GM18858 (cell line): ENCODE data around the gene ABCB4.

Experiments
- ATAC-seq: cut with Tn5 transposase; IDR thresholded peaks from one replicate; pipeline ENCODE4 v1.9.1; 2021; ENCODE audit not compliant: unreplicated experiment

ABCB4 gene

GRCh38 chr7:87359366-87359765 is 116.1 kb downstream of the ABCB4 start:
- ATAC-seq = no peak

DNA sequence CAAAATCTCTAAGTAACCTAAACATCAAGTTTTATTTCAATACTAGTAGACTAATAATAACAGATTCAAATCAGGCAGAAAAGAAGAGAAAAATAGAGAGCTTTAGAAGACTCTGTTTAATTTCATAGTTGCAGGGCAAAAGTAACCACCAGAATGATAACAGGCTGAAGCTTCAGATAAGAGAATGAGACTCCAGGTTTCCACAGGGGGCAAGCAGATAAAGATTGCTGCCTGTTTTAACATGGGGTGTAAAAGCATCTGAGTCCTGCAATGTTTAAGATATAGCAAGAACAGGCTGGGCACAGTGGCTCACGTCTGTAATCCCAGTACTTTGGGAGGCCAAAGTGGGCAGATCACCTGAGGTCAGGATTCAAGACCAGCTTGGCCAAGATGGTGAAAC is 119.0 kb downstream of the ABCB4 start:
- no peak for ATAC-seq

- no peak for ATAC-seq
Measured at GRCh38 chr7:87354749-87355148, 120.7 kb downstream of the ABCB4 start.
